H9 (cell line): ENCODE measurements around the gene PCARE. TPM values are rescaled to one million over a fixed set of nuclear protein-coding genes. Genes with fewer than 3 reads are reported as not detected.

ENCODE experiments used
- DNase-seq: peaks from one replicate; pipeline ENCODE4 v3.0.0-alpha.2; 2017
- H2AFZ ChIP-seq: one replicate; pipeline ENCODE4 v1.6.1; 2013; ENCODE audit warnings: mild to moderate bottlenecking, low read length, control low read depth, moderate library complexity
- H2AK5ac ChIP-seq: 2 replicates; pipeline ENCODE4 v1.6.1; 2013; ENCODE audit warnings: low read length, control low read depth, mixed read lengths; ENCODE audit not compliant: insufficient read length
- H2BK120ac ChIP-seq: one replicate; pipeline ENCODE4 v1.6.1; 2013; ENCODE audit warnings: low read depth, mild to moderate bottlenecking, low read length, control low read depth, inconsistent platforms; ENCODE audit not compliant: poor library complexity, severe bottlenecking
- H2BK12ac ChIP-seq: 2 replicates; pipeline ENCODE4 v1.6.1; 2013; ENCODE audit warnings: low read length, control low read depth, mixed read lengths, low read depth; ENCODE audit not compliant: insufficient read length
- H2BK15ac ChIP-seq: 2 replicates; pipeline ENCODE4 v1.6.1; 2013; ENCODE audit warnings: low read depth, low read length, control low read depth
- H2BK20ac ChIP-seq: one replicate; pipeline ENCODE4 v1.6.1; 2013; ENCODE audit warnings: low read depth, mild to moderate bottlenecking, low read length, control low read depth, inconsistent platforms; ENCODE audit not compliant: poor library complexity, severe bottlenecking
- H2BK5ac ChIP-seq: 2 replicates; pipeline ENCODE4 v1.6.1; 2013; ENCODE audit warnings: low read length, control low read depth, mixed read lengths; ENCODE audit not compliant: insufficient read length
- H3K14ac ChIP-seq: 2 replicates; pipeline ENCODE4 v1.6.1; 2013; ENCODE audit warnings: low read length, control low read depth; ENCODE audit not compliant: insufficient read depth
- H3K18ac ChIP-seq: 2 replicates; pipeline ENCODE4 v1.6.1; 2013; ENCODE audit warnings: low read depth, mild to moderate bottlenecking, mixed read lengths, low read length, control low read depth; ENCODE audit not compliant: insufficient read length
- H3K23ac ChIP-seq: 2 replicates; pipeline ENCODE4 v1.6.1; 2013; ENCODE audit warnings: low read length, control low read depth, mixed read lengths, low read depth; ENCODE audit not compliant: insufficient read length
- H3K23me2 ChIP-seq: 2 replicates; pipeline ENCODE4 v1.6.1; 2013; ENCODE audit warnings: low read depth, mild to moderate bottlenecking, mixed read lengths, low read length, control low read depth; ENCODE audit not compliant: insufficient read length, poor library complexity, severe bottlenecking
- H3K27ac ChIP-seq: 2 replicates; pipeline ENCODE4 v1.5.1; 2013; ENCODE audit warnings: low read length, control low read depth, mixed read lengths, low read depth; ENCODE audit not compliant: insufficient read length
- H3K27me3 ChIP-seq: 2 replicates; pipeline ENCODE4 v1.6.1; 2013; ENCODE audit warnings: low read length, control low read depth, inconsistent platforms; ENCODE audit not compliant: insufficient read depth
- H3K4ac ChIP-seq: 2 replicates; pipeline ENCODE4 v1.6.1; 2013; ENCODE audit warnings: low read depth, mild to moderate bottlenecking, control low read depth, inconsistent platforms, low read length, moderate library complexity
- H3K4me1 ChIP-seq: 2 replicates; pipeline ENCODE4 v1.6.1; 2013; ENCODE audit warnings: low read length, control low read depth, inconsistent platforms; ENCODE audit not compliant: insufficient read depth
- H3K4me2 ChIP-seq: 2 replicates; pipeline ENCODE4 v1.6.1; 2013; ENCODE audit warnings: low read length, control low read depth, mixed read lengths; ENCODE audit not compliant: insufficient read length, insufficient read depth
- H3K56ac ChIP-seq: 2 replicates; pipeline ENCODE4 v1.6.1; 2013; ENCODE audit warnings: low read depth, mild to moderate bottlenecking, mixed read lengths, low read length, control low read depth; ENCODE audit not compliant: insufficient read length
- H3K79me1 ChIP-seq: 2 replicates; pipeline ENCODE4 v1.6.1; 2013; ENCODE audit warnings: low read depth, mild to moderate bottlenecking, moderate library complexity, low read length, control low read depth, inconsistent platforms; ENCODE audit not compliant: insufficient read depth, poor library complexity, severe bottlenecking
- H3K79me2 ChIP-seq: 2 replicates; pipeline ENCODE4 v1.6.1; 2013; ENCODE audit warnings: low read length, control low read depth, inconsistent platforms; ENCODE audit not compliant: insufficient read depth
- H3K9ac ChIP-seq: 2 replicates; pipeline ENCODE4 v1.6.1; 2013; ENCODE audit warnings: low read length, control low read depth, mixed read lengths; ENCODE audit not compliant: insufficient read length; ENCODE audit errors: extremely low read depth
- H3K9me3 ChIP-seq: one replicate; pipeline ENCODE4 v1.6.1; 2013; ENCODE audit warnings: low read depth, low read length, inconsistent platforms; ENCODE audit not compliant: control insufficient read depth
- H3T11ph ChIP-seq: one replicate; pipeline ENCODE4 v1.6.1; 2013; ENCODE audit warnings: mild to moderate bottlenecking, low read length, control low read depth, inconsistent platforms
- H4K20me1 ChIP-seq: one replicate; pipeline ENCODE4 v1.6.1; 2013; ENCODE audit not compliant: control insufficient read depth, insufficient read length, insufficient read depth
- H4K5ac ChIP-seq: 2 replicates; pipeline ENCODE4 v1.6.1; 2013; ENCODE audit warnings: low read depth, mild to moderate bottlenecking, mixed read lengths, low read length, control low read depth; ENCODE audit not compliant: insufficient read length
- H4K8ac ChIP-seq: replicated peaks from 2 replicates; pipeline ENCODE4 v1.6.1; 2013; ENCODE audit warnings: low read length, control low read depth, mixed read lengths, low read depth; ENCODE audit not compliant: insufficient read length
- H4K91ac ChIP-seq: 2 replicates; pipeline ENCODE4 v1.6.1; 2013; ENCODE audit warnings: low read depth, mild to moderate bottlenecking, moderate library complexity, mixed read lengths, low read length, control low read depth; ENCODE audit not compliant: insufficient read length
- H3K27ac Mint-ChIP-seq, 3 experiments: 2 replicates in 2 of 3; 3 replicates in 1 of 3; pipeline ENCODE4 v1.8.0; 2020 to 2021; ENCODE audit warnings: mixed read lengths in 3 of 3, mild to moderate bottlenecking in 1 of 3, moderate library complexity in 1 of 3
- H3K27me3 Mint-ChIP-seq: 2 replicates; pipeline ENCODE4 v1.8.0; 2021; ENCODE audit warnings: low read depth, mild to moderate bottlenecking, moderate library complexity, mixed read lengths
- H3K36me3 Mint-ChIP-seq, 3 experiments: 2 replicates in 2 of 3; 3 replicates in 1 of 3; pipeline ENCODE4 v1.8.0; 2020 to 2021; ENCODE audit warnings: low read depth in 3 of 3, mixed read lengths in 3 of 3; ENCODE audit not compliant: insufficient read depth in 1 of 3
- H3K4me1 Mint-ChIP-seq, 2 experiments: 2 replicates each; pipeline ENCODE4 v1.8.0; 2020; ENCODE audit warnings: mixed read lengths in 2 of 2
- H3K4me3 Mint-ChIP-seq, 2 experiments: 2 replicates in 1 of 2; 3 replicates in 1 of 2; pipeline ENCODE4 v1.8.0; 2020 to 2021; ENCODE audit warnings: mild to moderate bottlenecking in 2 of 2, mixed read lengths in 2 of 2, moderate library complexity in 1 of 2
- H3K9me3 Mint-ChIP-seq, 2 experiments: 2 replicates in 1 of 2; 3 replicates in 1 of 2; pipeline ENCODE4 v1.8.0; 2020; ENCODE audit warnings: mild to moderate bottlenecking in 2 of 2, mixed read lengths in 2 of 2, moderate library complexity in 1 of 2
- CTCF ChIP-seq: fragments of 200-600 bp; sonication (generic); conservative IDR thresholded peaks from 3 replicates; pipeline ENCODE4 v1.8.0; 2021; ENCODE audit warnings: antibody characterized with exemption, mild to moderate bottlenecking
- WGBS: extraction: QIAGEN DNeasy Blood & Tissue Kit; methylation state at CpG from one replicate; pipeline ENCODE4 v1.1.7; 2013; ENCODE audit warnings: missing lambda C conversion rate, low lambda C conversion rate, mixed read lengths; ENCODE audit not compliant: insufficient read length; ENCODE audit errors: extremely low coverage; 5-methylcytosine and 5-hydroxymethylcytosine counted together
- total RNA-seq: library from RNA; stranded (reverse); gene quantifications from 2 replicates; pipeline ENCODE4 v1.2.1, GENCODE V29; 2021

Gene PCARE
- total RNA-seq, 1 experiment from 2014 or later, result not detected

GRCh38 chr2:29070526-29070925, 3.8 kb downstream of the PCARE start:
- Histone ChIP-seq H2BK12ac (no peak overlapping the region), H3K27ac (no peak overlapping the region), H3K9me3 (no peaks in the 10 kb centered on the region), H2AFZ (no peak overlapping the region), H3K9ac (no peak overlapping the region), H3K23ac (no peak overlapping the region), H3K27me3 (no peaks in the 10 kb centered on the region), H3K4me1 (no peaks in the 10 kb centered on the region), H3K4ac (no peak overlapping the region), H3K14ac (peak overlapping the region; percentile 47; the same call in 1 of the 2 replicates), H3T11ph (no peak overlapping the region), H4K5ac (no peak overlapping the region), H3K4me2 (no peak overlapping the region), H4K91ac (no peak overlapping the region), H3K79me2 (no peaks in the 10 kb centered on the region), H3K23me2 (no peaks in the 10 kb centered on the region), H2AK5ac (no peak overlapping the region), H2BK120ac (no peak overlapping the region), H2BK15ac (no peak overlapping the region), H4K8ac (no peak overlapping the region), H3K79me1 (no peaks in the 10 kb centered on the region), H2BK5ac (no peak overlapping the region), H4K20me1 (no peaks in the 10 kb centered on the region), H3K18ac (peak overlapping the region; percentile 11), H3K56ac (no peak overlapping the region), H2BK20ac (no peak overlapping the region)
- Mint-ChIP-seq H3K9me3 (no peaks in the 10 kb centered on the region), H3K27ac (peak overlapping the region in 1 of 3 experiments; percentile 94; a peak in 2 of 7 replicates), H3K36me3 (no peaks in the 10 kb centered on the region), H3K4me3 (no peak overlapping the region), H3K27me3 (peaks cover 2% of the 10 kb centered on the region; the same call in 1 of the 2 replicates), H3K4me1 (peaks cover 0 to under 1% of the 10 kb centered on the region in 2 experiments; a peak in 1 of 4 replicates)
- no CpG with 5 or more reads among the region's 12 CpGs for WGBS
- no peak for TF ChIP-seq CTCF
- no peak for DNase-seq
